Activated CD4-positive, alpha-beta T cell treated with anti-CD3 and anti-CD28 coated beads for 24 hours (primary cell): Measurements from ENCODE around the gene GCK.

Experiments used
- DNase-seq, 2 donors: peaks; one replicate each; pipeline ENCODE4 v3.0.0-alpha.2; 2020; ENCODE audit warnings: low read depth in 2 of 2

GCK gene

DNA sequence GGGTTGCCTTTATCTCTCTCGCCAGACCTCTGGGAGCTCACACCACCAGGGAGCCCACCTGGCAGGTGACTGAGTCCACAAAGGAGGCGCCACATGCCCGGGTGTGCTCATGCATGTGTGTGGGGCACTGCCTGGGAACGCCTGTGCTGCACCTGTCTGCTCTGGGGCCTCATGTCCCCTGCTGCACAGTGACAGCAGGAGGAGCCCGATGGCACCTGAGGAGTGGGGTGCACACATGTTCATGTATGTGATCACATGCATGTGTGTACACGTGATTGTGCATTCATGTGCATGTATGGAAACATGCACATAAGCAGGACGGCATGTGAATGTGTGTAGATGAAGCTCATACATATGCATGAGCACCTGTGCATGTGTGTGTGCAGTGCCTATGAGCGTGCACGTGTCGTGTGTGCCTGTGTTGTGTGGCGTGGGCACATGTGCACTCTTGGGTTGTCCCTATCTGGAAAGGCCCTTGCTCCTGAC, 33.6 kb upstream of the GCK start:
- no peak for DNase-seq

DNA sequence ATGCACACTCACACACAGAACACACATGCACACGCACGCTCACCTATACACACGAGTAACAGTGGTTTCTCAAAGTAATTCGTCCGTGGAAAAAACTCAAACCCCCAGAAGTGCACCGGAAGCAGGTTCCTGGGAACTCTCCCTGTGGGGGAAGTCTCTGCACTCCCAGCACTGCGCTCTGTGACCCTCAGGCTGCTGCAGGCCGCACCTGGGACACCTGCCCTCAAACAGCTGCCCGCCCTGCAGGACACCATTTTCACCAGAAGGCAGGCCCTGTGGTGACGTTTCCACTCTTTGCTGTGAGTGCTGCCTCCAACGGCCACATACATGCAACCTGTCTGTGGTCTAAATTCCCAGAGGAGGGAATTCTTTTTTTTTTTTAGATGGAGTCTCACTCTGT, 32.8 kb upstream of the GCK start:
- no peak for DNase-seq

DNA sequence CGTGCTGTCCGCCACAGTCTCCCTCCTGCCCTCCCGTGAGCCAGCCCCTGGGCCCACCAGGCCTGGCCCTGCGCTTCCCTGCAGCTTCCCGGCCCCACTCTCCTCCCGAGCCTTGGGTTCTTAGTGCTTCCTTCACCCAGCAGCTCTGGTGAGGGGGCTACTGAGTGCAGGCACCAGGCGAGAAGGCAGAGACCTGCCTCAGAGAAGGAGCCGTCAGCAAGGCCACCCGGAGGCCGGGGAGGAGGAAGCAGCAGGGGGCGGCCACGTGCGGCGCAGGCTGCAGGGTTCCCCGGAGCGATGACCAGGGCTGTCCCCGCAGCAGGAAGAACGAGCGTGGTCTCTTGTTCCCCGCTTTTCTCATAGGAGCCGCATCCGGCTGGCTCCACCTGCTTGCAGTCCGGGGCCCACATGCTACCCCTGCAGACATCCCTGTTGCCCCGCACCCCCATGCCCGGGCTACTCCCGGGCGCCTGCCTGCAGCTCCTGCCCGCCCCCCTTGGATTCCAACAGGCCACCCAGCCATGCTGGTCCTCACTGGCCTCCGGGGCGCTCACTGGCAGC, 32.1 kb upstream of the GCK start:
- no peak for DNase-seq

DNA sequence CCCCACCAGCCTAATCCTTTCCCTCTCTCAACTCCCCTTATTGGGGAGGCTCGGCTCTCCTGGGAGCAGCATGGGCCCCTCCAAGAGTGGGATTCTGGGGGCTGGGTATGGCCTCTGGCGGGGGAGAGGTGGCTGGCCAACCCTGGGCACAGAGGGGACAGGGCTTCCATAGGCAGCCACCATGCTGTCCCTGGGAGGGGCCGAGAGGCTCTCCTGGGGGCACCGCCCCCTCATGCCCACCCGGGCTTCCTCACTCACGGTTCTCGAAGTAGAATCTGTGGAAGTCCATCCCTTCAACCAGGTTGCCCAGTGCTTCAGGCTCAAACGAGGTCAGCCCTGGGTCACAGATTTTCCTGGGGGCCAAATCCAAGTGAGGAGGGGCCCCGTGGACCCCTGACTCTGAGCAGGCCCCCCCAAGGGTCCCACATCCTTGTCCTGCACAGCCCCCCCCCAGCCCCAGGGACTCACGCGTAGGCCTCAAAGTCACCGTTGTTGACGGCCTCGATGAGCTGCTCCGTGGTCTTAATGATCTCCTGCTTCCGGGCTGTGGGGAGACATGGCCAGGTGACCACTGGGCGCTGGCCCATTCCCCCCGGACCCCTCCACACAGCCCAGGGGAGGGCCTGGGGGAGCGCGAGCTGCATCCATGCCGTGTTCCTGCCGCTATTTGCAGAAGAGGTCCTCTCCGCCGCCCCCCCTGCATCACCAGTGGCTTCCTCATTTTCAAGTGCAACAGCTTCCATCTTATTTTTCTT, 31.3 kb upstream of the GCK start:
- no peak for DNase-seq

DNA sequence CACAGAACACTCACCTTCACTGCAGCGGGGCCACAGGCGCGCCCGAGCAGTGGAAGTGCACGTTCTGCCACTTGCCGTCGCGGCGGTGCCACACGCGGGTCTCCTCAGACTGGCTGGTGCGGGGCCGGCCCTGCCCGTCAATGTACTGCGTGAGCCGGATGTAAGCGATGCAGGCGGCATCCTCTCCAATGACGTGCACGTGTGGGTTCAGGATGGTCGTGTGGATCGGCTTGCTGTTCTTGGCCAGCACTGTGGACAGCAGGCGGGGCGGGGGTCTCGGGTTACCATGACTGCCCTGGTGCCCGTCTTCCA, 30.8 kb upstream of the GCK start:
- DNase-seq: no peak

DNA sequence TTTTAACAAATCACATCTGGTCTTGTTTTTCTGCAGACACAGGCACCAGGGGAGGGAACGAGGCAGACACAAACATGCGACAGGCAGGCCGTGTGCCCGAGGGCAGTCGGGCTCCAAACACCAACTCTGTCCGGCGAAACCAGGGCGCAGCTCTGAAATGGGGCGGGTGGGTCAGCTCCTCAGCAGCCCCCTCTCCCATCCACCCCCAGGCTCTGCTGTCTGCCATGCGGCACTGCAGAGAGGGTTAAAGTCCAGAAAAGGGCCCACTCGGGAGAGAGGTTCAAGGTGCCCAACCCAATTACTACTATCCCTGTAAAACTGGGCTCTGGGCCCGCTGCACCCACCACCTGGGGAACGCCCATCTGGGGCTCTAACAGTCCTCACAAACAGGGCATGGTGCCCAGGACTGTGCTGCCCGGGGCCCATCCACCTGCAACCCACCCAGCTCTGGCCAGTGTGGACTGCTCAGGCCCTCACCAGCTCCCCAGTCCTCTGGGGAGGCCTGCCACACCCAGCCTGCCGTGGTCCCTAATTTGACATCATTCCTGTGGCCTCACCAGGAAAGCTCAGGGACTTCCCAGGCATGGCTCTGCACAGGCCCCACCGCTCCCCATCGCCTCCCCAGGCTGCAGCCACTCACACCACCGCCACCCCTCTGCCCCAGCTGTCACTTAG, 30.3 kb upstream of the GCK start:
- no peak for DNase-seq

DNA sequence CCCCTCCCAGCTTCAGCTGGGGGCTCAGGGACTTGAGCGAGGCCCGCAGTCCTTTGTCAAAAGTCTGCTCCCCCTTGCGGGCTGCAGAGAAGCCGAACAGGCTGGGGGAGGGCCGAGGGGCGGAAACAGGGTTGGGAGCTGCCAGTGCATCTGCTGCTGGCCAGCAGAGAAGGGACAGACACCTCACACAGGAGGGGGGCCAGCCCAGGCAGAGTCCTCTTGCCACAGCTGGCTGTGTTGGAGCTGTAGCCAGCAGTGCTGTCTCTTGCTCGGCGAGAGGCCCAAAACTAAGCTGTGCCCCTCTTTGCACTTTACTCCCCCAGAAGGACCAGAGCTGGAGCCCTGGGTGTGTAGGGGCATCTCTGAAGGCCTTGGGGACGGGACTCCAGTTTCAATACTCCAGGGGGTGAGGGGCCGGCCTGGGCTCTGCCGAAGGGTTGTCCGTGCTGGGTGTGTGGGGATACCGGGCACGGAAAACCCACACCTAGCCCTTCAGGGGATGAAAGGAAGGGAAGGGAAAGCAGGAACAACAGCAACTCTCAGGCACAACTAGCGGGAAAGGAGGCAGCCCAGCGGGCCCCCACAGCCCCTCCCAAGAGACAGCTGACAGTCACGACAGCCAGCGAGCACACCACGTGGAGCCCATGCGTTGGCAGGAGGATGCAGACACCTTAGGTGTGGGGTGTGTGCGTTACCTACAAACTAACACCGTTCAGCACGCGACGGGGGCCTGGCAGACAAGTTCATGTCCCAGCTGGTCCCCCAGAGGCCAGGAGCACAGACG, 29.4 kb upstream of the GCK start:
- no peak for DNase-seq

DNA sequence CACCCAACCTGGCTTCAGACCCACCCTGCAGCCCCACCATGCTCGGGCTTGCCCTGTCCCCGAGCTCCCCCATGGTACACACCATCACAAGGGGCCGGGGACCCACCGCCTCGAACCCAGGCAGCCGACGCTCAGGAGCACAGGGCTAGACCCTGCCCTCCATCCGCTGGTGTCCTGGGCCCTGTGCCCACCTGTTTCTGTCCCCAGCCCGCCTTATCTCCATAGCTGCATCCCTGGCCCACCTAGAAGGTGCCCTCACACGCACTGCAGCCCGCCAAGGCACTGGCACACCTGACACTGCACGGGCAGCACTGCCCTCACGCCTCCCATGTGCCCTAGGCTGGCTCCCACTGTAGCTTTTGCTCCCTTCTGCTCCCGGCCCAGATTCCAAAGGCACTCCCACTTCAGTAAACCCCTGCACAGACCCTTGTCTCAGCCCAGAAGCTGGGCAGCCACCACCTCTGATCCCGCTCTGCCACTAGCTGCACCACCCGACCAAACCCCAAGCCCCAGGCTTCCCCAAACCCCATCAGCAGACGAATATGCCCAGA, 28.7 kb upstream of the GCK start:
- DNase-seq: no peak

DNA sequence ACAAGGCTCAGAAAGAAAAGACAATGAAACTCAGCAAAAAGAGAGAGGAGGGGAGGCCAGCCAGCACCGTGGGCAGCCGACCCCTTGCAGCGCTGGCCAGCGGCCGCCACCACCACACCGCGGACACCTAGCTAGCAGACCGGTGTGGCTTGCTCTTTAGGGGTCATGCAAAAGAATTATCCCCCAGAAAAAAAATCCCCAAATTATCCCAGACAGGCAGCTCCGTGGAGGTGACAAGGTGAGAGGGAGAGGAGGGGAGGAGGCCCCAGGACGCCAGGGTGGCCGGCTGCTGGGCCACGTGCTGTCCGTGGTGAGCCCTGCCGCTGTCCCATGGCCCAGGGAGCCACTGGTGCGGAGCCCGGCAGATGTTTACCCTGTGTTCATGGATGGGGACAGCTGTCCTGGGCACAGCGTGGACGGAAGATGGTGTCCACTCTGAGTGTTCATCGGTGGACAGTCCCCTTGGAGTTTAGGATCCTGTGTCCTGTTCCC, 28.0 kb upstream of the GCK start:
- DNase-seq: no peak

DNA sequence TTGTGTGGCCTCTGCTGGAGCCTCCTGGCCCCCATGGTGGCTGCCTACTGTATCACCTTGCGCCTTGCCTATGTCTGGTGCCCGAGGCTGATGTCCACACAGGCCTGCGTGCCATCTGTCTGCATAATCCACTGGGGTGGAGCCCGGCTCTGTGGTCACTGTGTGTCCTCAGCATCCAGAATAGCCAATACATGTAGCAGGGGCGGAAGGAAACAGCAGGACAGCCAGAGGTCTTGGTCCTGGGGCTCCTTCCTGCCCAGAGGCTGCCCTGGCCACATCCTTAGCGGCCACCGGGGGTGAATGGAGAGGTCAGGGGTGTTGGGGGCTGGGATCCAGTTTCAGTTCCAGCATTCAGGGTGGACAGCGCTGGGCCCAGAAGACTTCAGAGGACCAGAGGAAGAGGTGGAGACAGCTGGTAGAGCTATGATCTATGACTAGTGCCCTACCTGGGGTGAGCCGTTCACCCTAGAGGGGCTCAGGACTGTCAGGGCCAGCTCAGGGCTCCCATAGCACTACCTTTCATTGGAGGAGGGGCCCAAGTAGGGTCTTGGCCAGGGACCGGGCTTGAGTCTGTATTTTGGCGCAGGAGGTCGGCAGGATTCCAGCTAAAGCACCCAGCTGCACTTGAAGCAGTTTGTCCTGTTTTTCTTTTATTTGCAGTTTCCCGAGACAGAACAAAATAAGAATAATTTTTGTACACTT, 27.4 kb upstream of the GCK start:
- no peak for DNase-seq

DNA sequence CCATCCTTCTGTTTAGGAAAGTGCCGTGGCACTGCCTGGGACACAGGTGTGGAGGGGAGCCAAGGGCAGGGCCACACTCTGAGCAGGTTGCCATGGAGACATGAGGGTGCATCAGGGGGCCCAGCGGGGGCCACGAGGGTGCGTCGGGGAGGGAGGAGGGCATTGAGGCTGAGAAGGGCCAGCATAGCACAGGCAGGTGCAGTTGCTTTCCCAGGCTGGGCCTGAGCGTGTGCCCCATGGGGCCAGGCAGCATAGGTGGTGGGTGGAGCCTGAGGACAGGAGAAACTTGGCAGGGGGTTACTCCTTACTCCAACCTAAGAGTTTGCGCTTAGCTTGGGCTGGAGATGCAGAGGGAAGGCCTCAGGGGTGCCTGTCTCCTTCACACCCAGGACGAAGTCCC, 26.8 kb upstream of the GCK start:
- DNase-seq: no peak

DNA sequence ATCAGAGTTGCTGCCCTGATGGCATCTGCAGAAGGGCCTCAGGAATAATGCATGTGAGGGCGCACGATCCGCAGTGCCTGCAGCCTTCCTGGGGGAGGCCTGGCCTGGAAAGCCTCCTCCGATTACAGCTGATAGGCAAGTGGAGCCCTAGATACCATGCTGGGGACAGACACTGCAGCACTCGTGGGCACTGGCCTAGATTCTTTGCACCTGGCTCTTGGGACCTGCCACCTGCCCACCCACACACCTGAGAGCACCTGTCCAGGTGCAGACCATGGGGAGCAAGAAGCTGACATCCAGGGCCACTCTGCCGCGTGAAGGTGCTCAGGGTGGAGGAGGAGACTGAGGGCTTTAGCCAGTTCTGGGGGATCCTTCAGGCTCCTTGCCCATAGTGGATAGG, 26.3 kb upstream of the GCK start:
- DNase-seq: no peak

DNA sequence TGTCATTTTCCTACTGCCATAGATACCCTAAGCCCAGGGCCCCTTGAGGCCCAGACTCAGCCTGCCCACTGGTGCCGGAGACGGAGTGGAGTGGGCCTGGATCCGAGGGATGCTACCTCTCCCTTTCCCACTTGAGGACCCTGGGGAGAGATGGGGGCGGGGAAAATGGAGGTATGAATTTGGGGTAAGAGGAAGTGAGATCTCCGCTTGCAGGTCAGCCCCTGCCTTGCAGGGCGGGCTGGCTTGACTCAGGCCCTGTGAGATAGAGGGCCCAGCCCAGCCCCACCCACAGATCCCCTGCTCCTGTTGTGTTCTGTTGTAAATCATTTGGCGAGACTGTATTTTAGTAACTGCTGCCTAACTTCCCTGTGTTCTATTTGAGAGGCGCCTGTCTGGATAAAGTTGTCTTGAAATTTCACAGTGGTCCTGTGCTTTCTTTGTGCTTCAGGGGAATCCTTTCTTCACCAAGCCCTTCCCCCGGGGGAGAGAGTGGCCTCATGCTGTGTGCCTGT, 24.7 kb upstream of the GCK start:
- no peak for DNase-seq

DNA sequence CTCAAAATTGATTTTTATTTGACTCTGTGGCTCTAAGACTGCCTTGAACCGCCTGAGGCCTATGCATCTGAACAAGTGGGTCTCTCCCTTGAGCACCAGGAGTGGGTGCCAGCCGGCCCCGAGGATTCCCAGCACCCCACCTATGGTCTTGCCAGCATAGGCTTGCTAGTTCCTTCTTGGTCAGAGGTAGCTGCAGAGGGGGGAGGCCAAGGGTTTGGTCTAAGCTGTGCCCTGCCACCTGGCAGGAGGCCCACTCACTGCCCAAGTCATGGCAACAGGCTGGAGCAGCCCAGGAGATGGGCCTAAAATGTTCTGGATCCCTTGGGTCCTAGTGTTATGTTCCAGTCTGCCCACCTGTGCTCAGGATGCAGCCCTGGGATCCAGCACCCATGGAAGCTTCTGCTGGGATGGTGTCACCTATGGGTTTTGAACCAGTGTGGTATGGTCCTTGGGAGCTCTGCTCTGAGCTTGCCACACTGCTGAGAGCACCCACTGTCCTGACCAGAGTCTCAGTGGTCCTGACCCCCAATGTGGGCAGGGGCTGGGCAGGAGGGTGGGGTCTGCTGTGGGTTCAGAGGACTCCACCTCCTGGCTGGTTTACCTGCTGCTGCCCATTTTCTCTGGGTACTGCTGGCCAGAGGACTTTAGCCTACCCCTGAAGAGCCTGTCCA, 24.1 kb upstream of the GCK start:
- DNase-seq: no peak

DNA sequence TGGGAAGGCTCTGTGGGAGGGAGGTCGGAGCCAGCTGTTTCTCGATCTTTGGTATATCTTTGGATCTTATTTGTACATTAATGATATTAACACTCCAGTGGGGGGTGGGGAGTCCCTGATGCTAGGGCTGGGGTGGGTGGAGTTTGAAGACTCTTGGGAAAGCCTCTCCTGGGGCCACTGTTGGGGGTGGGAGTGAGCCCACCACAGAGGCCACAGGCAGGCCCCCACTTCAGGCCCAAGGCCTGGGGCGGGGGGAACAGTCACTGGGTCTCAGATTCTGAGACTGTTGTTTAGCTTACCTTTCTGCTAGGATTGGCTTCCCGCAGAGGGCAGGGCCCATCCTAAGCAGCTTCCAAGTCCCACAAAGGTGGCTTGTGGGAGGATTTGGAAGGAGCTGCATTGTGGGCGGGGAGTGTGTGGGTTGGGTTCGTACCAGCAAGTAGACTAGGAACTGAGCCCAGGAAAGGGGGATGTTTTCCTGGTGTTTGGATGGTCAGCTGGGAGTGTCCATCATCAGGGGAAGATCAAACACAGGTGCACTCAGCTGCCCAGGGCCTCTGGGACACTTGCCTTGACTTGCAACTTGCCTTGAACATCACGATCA, 23.4 kb upstream of the GCK start:
- no peak for DNase-seq

DNA sequence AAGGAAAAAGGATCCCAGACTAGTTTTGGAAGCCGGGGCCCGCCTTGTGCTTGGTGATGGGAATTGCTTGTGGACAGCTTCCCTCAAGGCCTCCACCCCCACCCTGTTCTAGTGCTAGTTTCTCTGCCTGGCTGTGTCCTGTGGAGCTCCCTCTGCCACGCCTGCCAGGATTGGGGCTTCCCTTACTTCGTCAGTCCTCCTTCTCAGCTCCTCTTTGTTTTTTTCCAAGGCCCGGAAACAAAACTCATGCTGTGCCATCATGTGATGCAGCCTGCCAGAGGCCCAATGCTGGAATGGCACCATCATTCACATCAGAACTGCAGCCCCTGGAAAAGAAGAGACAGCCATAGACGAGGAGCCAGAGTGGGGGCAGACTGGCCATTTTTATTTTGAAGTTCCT, 22.8 kb upstream of the GCK start:
- DNase-seq: no peak

DNA sequence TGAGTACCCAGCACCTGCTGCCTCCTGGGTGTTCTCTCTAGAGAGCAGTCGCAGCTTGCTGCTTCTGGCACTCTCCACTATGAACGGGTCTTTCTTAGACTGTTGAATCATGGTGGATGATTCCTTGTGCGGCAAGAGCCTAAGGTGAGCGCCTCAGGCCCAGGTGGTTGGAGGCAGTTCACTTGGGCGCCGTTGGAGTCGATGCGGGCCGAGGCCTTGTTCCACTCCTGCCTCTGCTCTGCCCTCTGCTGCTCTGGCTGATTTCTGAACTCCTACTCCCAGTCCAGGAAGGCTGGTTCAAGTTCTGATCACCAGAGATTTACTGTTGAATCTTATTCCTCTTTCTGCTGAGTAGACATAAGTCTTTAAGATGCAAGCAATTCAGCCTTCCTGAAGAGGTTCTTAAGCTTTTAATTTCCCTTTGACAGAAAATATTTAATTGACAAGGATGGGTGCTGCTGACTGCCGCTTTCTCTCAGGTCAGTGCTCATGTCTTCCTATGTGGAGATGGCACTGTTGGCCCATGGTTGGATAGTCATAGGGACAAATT, 22.0 kb upstream of the GCK start:
- DNase-seq: no peak

DNA sequence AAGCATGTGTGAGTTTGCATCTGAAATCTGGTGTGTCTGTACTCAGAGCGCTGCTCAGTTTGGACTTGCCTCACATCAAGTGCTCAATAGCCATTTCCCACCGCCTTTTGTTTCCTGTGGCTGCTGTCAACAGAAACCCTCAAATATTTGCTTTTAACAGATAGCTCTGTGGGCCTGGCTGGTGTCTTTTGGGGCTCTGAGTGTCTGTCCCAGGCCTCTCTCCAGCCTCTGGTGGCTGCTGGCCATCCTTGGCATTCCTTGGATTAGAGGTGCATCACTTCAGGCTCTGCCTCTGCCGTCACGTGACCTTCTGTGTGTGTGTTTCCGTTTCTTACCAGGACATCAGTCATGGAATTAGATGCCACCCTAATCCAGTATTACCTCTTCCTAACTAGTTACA, 20.9 kb upstream of the GCK start:
- no peak for DNase-seq

DNA sequence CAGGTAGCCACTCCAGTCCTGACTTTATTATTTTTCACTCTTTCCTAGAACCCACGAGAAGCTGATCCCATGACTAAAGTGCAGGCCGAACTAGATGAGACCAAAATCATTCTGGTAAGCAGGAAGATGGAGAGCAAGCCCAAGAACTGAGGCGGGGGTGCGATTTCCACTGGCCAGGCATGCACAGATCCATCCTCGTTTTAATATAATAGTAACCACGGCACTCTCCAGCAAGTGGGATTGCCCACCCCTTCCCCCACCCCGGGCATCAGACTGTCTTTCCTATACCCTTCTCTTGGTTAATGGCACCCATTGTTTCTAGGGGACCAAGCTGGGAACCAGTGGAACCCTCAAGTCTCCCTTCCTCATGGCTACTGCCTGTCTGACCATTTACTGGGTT, 18.8 kb upstream of the GCK start:
- no peak for DNase-seq

DNA sequence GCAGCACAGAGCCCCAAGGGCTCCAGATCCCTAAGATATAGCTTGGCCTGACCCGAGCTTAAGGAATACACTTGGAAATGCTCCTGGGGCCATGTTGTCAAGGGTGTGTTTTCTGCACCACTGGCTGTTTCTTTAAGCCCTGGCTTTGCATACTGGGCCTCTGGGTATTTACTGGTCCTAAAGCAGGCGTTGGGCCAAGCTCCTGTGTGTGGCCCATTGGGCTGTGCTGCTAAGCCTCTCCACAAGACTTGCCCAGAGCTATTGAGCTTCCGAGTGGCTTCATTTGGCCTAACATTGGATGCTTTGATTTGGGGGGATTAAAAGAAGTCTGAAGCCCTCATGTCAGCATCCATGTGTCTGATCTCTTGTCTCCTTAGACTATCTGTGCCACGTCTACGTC, 16.8 kb upstream of the GCK start:
- DNase-seq: no peak
